Measurements from ENCODE around the gene LCOR. TPM values are rescaled to one million over a fixed set of nuclear protein-coding genes. Genes with fewer than 3 reads are reported as not detected.

LCOR gene
- total and polyA plus RNA-seq, 2 of the 4 experiments (the other 2 are of a cell fraction) = 3.7 to 36.9 TPM

DNA sequence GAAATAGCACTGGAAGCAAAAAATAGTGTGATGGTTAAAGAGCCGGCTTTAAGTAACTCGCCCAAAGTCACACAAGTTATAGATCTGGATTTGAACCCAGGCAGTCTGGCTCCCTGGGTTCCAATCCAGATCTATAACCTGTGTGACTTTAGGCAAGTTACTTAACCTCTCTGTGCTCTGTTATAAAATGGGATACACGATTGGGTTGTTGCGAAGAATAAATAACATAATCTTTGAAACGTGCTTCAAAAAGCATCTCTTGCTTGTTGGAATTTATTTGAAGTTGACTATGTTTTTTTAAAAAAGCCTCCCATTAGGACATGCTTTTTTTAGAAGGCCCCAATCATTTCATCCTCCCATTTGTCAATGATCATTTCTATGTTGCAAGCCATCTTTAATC lies 3.5 kb upstream of the LCOR start:
- no peak overlapping the region for H3K56ac ChIP-seq (ENCODE audit: extremely low read depth, insufficient read depth, low read length)
- H3K9me1 ChIP-seq (ENCODE audit: insufficient read depth, low read length) = no peaks in the 10 kb centered on the region
- no peak overlapping the region for H4K91ac ChIP-seq (ENCODE audit: insufficient read depth, low read depth, low read length)
- CTCF ChIA-PET = no interaction called here
- peaks cover 3% of the 10 kb centered on the region for H4K20me1 ChIP-seq (ENCODE audit: insufficient read depth, low read length)
- whole genome bisulfite sequencing, 2 experiments (ENCODE audit: extremely low coverage in 2 of 2, insufficient read length in 1 of 2) = no CpG with 5 or more reads among the region's 5 CpGs
- no peaks in the 10 kb centered on the region for H3K4me1 ChIP-seq (ENCODE audit: control insufficient read depth, insufficient read depth, low read length)
- no peak overlapping the region for H2AFZ ChIP-seq (replicated peaks; ENCODE audit: low read length, poor library complexity)
- H3K4me3 ChIP-seq (ENCODE audit: insufficient read depth, low read depth, low read length) = no peak overlapping the region
- DNase-seq (no peak), ATAC-seq (ENCODE audit: low read depth) (no peak)
- H3K9me3 ChIP-seq (ENCODE audit: control insufficient read depth, insufficient read depth, low read length) = no peaks in the 10 kb centered on the region
- TF ChIP-seq, protein P1, sequence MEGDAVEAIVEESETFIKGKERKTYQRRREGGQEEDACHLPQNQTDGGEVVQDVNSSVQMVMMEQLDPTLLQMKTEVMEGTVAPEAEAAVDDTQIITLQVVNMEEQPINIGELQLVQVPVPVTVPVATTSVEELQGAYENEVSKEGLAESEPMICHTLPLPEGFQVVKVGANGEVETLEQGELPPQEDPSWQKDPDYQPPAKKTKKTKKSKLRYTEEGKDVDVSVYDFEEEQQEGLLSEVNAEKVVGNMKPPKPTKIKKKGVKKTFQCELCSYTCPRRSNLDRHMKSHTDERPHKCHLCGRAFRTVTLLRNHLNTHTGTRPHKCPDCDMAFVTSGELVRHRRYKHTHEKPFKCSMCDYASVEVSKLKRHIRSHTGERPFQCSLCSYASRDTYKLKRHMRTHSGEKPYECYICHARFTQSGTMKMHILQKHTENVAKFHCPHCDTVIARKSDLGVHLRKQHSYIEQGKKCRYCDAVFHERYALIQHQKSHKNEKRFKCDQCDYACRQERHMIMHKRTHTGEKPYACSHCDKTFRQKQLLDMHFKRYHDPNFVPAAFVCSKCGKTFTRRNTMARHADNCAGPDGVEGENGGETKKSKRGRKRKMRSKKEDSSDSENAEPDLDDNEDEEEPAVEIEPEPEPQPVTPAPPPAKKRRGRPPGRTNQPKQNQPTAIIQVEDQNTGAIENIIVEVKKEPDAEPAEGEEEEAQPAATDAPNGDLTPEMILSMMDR (conservative IDR thresholded peaks at IDR 0.05; ENCODE audit: low read depth, low read length) = no peak
- TF ChIP-seq, protein P2, sequence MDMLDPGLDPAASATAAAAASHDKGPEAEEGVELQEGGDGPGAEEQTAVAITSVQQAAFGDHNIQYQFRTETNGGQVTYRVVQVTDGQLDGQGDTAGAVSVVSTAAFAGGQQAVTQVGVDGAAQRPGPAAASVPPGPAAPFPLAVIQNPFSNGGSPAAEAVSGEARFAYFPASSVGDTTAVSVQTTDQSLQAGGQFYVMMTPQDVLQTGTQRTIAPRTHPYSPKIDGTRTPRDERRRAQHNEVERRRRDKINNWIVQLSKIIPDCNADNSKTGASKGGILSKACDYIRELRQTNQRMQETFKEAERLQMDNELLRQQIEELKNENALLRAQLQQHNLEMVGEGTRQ (IDR thresholded peaks at IDR 0.05; ENCODE audit: low read depth, low read length) = no peak
- no peak for TF ChIP-seq NFE2L2 (IDR thresholded peaks at IDR 0.05; ENCODE audit: low read depth, low read length)
- TF ChIP-seq FOS (IDR thresholded peaks at IDR 0.05; ENCODE audit: low read depth, low read length) = no peak
- TF ChIP-seq RAD21 (IDR thresholded peaks at IDR 0.05; ENCODE audit: low read length) = no peak
- TF ChIP-seq MAZ (IDR thresholded peaks at IDR 0.05; ENCODE audit: borderline replicate concordance, low read depth, low read length) = no peak
- TF ChIP-seq MAFK (IDR thresholded peaks at IDR 0.05; ENCODE audit: low read depth, low read length) = no peak
- TF ChIP-seq CEBPB (IDR thresholded peaks at IDR 0.05; ENCODE audit: low read depth, low read length) = no peak
- no peak for TF ChIP-seq RFX5 (IDR thresholded peaks at IDR 0.05; ENCODE audit: low read depth, low read length)
- H2AK9ac ChIP-seq (replicated peaks; ENCODE audit: low read depth, low read length, poor library complexity) = no peak overlapping the region
- H3K23ac ChIP-seq (ENCODE audit: low read depth, low read length) = no peak overlapping the region
- H3K18ac ChIP-seq (ENCODE audit: low read depth, low read length) = no peak overlapping the region
- no peaks in the 10 kb centered on the region for H3K36me3 ChIP-seq (ENCODE audit: control insufficient read depth, insufficient read depth, low read length)
- dilution Hi-C loops (cut with HindIII; ENCODE audit: low sequenced_read_pairs, unreplicated experiment) (no loop called here), intact Hi-C loops (cut with micrococcal nuclease) (no loop called here), in situ Hi-C loops (cut with MboI; ENCODE audit: low sequenced_read_pairs) (no loop called here)
- H3K9ac ChIP-seq (ENCODE audit: low read depth, low read length) = no peak overlapping the region
- no peak overlapping the region for H2BK15ac ChIP-seq (ENCODE audit: low read depth, low read length)
- peaks cover 5% of the 10 kb centered on the region; the same call in 1 of the 2 replicates for H3K27me3 ChIP-seq (ENCODE audit: control insufficient read depth, insufficient read depth, low read length)
- H3K14ac ChIP-seq (replicated peaks; ENCODE audit: low read depth, low read length) = no peak overlapping the region
- POLR2A ChIA-PET (ENCODE audit: unreplicated experiment) = no interaction called here
- no TSS peak for BruUV-seq (replicated peaks)
- no peak overlapping the region for H3K27ac ChIP-seq (ENCODE audit: insufficient read depth, low read length)
- H4K8ac ChIP-seq (ENCODE audit: low read depth in 2 of 2, low read length in 2 of 2) = no peak overlapping the region
- H3K79me1 ChIP-seq (ENCODE audit: low read depth in 1 of 2, low read length in 2 of 2) = 0 out of 4 replicates have a peak, but pooled peaks cover 0 to 2% of the 10 kb centered on the region in 2 experiments
- H3K4ac ChIP-seq (ENCODE audit: low read depth, low read length) = no peak overlapping the region
- no peak overlapping the region for H4K5ac ChIP-seq (ENCODE audit: low read depth, low read length)
- no peak overlapping the region for H2BK5ac ChIP-seq (ENCODE audit: low read depth, low read length, poor library complexity, severe bottlenecking)
- no peak overlapping the region for H3K4me2 ChIP-seq (ENCODE audit: low read depth, low read length)
- no peak overlapping the region for H2AK5ac ChIP-seq (ENCODE audit: low read depth, low read length)
- H2BK20ac ChIP-seq (ENCODE audit: low read depth, low read length) = no peak overlapping the region
- no peak overlapping the region for H2BK120ac ChIP-seq (ENCODE audit: low read depth, low read length)

Data from IMR-90 (cell line).